RWPE1 (cell line): ENCODE measurements around the gene NRN1.

Experiments
- CTCF ChIA-PET: fragments of 350-600 bp; sonication (Branson Sonifier 250); formaldehyde crosslinking; extraction: SDS; loops from one replicate; lab custom pipeline; 2021; lab: Yijun Ruan, JAX
- POLR2A ChIA-PET: fragments of 400-600 bp; formaldehyde crosslinking; extraction: SDS; loops from one replicate; lab custom pipeline; 2020; ENCODE audit warnings: antibody characterized with exemption; ENCODE audit not compliant: low non-redundant PET; lab: Yijun Ruan, JAX
- DNase-seq: peaks from one replicate; pipeline ENCODE4 v3.0.0; 2012; ENCODE audit warnings: low spot score
- H3K27ac ChIP-seq: fragments of 450-650 bp; 2 replicates; pipeline ENCODE4 v1.5.1; 2017
- CTCF ChIP-seq: fragments of 450-650 bp; conservative IDR thresholded peaks from 2 replicates; pipeline ENCODE4 v1.5.1; 2017; ENCODE audit warnings: low read depth, mild to moderate bottlenecking

NRN1 gene

GRCh38 chr6:5950361-5950785, 56.4 kb downstream of the NRN1 start:
- no peak for TF ChIP-seq CTCF
- no peak for DNase-seq
- H3K27ac ChIP-seq: no peak overlapping the region
- CTCF ChIA-PET: no interaction called here
- POLR2A ChIA-PET: no interaction called here
